ENCODE measurements around the gene ACTR6. TPM values are rescaled to one million over a fixed set of nuclear protein-coding genes. Genes with fewer than 3 reads are reported as not detected.

Gene ACTR6
- total and polyA plus RNA-seq, 2 donors (not counting 3 experiments of a cell fraction or from before 2014, with no cell fraction given), result 7.5 to 23.2 TPM

DNA sequence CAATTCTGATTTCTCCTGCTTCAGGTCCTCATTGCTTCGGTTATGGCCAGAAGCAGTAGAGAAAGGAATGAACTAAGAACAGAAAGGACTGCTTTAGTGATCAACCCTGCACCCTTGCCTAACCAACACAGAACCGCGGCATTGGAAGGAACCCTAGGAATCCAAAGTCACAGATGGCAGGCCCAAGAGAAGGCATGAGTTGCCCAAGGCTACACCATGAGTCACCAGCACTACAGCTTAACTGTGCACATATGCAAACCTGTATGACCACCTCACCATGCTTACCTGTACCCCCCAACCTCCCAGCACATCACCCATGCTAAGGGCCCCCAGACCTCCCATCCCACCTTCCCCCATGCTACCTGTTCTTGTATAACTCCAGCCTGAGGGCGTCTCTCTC lies 32.1 kb upstream of the ACTR6 start:
- H4K20me1 ChIP-seq (replicated peaks; ENCODE audit: control insufficient read depth, extremely low read depth, insufficient read depth, low read length), result no peaks in the 10 kb centered on the region
- H3K9ac ChIP-seq (replicated peaks; ENCODE audit: extremely low read depth, insufficient read depth, low read length), result no peak overlapping the region
- ChIA-PET CTCF (interaction anchor here (0.7 to 2.0 kb wide), 3 partner anchors 14 to 236 kb away, joined by 3 to 10 read pairs (median 3); partner anchors contain the start of gene ACTR6), POLR2A (no interaction called here)
- intact Hi-C loops (cut with micrococcal nuclease) (loop anchor here (5.0 kb wide), 1 partner anchor 1981 kb away; no protein-coding TSS in a partner anchor), dilution Hi-C loops (cut with MboI; ENCODE audit: extremely low pct_ligation_motif_present, low sequenced_read_pairs) (no loop called here)
- no peak for TF ChIP-seq FOS (IDR thresholded peaks at IDR 0.05; ENCODE audit: borderline replicate concordance, insufficient read depth, low read length)
- TF ChIP-seq POLR2A (IDR thresholded peaks at IDR 0.05; ENCODE audit: low read depth, low read length), result no peak
- no peak for TF ChIP-seq MAX (IDR thresholded peaks at IDR 0.05; ENCODE audit: insufficient read depth, insufficient read length)
- no peak for TF ChIP-seq EZH2 (IDR thresholded peaks at IDR 0.05; ENCODE audit: borderline replicate concordance, low read depth, low read length, severe bottlenecking)
- no peak for TF ChIP-seq MYC (IDR thresholded peaks at IDR 0.05; ENCODE audit: low read depth, low read length)
- no peak for TF ChIP-seq CTCF (IDR thresholded peaks at IDR 0.05; ENCODE audit: extremely low read depth in 1 of 2, insufficient read depth in 1 of 2, low read depth in 1 of 2, low read length in 2 of 2)
- no peaks in the 10 kb centered on the region for H3K9me1 ChIP-seq (replicated peaks; ENCODE audit: control insufficient read depth, extremely low read depth, insufficient read depth, low read length)
- no peak overlapping the region for H2AFZ ChIP-seq (ENCODE audit: low read depth, low read length)
- H3K27me3 ChIP-seq (ENCODE audit: control insufficient read depth in 2 of 2, insufficient read depth in 2 of 2, low read length in 2 of 2), result no peaks in the 10 kb centered on the region
- H3K79me2 ChIP-seq (ENCODE audit: control insufficient read depth, insufficient read depth, low read length), result no peaks in the 10 kb centered on the region
- H3K9me3 ChIP-seq (replicated peaks; ENCODE audit: control insufficient read depth, insufficient read depth, low read length), result no peaks in the 10 kb centered on the region
- no peaks in the 10 kb centered on the region for H3K4me1 ChIP-seq (ENCODE audit: control insufficient read depth, extremely low read depth, insufficient read depth, low read length)
- no peaks in the 10 kb centered on the region for H3K36me3 ChIP-seq (ENCODE audit: control insufficient read depth in 2 of 2, extremely low read depth in 1 of 2, insufficient read depth in 2 of 2, low read length in 2 of 2)
- no peak overlapping the region for H3K27ac ChIP-seq (ENCODE audit: insufficient read depth, low read depth, low read length)
- BruUV-seq (replicated peaks), result no TSS peak
- H3K4me3 ChIP-seq (replicated peaks in 1 of 3; ENCODE audit: insufficient read depth in 1 of 3, low read depth in 1 of 3, low read length in 3 of 3), result no peak overlapping the region
- FAIRE-seq (no peak), DNase-seq (ENCODE audit: low read depth, low spot score) (no peak)
- H3K4me2 ChIP-seq (ENCODE audit: insufficient read depth, low read length), result no peak overlapping the region

All from endothelial cell of umbilical vein (primary cell).